NCI-H2107 treated with DMSO at 0.1 percent for 48 hours (cell line): ENCODE results near the gene AMOTL1.
"Not testable (repeated sequence)": the region's sequence is repeated elsewhere in the genome, so short reads cannot be mapped to it uniquely, and the experiment has no call there.

Experiments
- DNase-seq: peaks from one replicate; lab custom pipeline; 2025; ENCODE audit not compliant: unreplicated experiment; lab: John Stamatoyannopoulos, UW

The AMOTL1 gene

GRCh38 chr11:94877443-94878200 is 109.5 kb downstream of the AMOTL1 start:
- no peak for DNase-seq

DNA sequence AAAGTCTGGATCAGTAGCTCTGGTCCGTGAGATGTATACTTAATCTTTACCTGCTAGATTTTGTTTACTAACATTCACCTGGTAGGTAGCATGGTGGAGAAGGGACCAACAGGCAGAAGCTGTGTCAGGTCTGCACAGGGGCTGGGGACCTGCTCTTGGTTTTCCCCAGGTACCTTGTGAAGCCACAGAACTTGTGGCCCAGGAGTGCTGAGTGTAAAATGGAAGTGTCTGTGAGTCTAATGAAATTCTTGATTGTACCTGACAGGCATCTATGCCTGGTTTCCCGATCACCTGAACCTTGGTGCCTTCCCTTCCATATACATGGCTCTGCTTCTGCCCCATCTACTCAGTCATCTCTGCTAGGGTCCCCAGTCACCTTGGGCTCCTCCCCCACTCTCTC is 110.8 kb downstream of the AMOTL1 start:
- DNase-seq: no peak

DNA sequence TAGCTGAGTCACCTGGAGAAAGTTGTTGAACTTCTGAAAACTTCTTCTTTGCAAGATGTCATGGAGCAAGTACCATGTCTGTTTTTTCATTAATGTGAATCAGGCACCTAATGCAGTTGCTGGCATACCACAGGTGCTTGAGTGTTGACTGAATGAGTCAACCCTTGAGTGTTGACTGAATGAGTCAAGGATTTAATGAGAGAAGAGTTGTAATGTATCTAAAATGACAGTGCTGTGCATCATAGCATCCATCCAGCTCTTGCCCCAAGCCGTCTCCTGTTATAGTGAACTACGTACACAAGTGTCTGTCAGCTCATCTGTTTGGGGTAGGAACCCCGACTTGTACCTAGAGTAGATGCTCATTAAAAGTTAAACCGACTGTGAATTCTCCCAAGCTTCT is 112.1 kb downstream of the AMOTL1 start:
- DNase-seq: no peak

GRCh38 chr11:94882931-94883330 is 114.8 kb downstream of the AMOTL1 start:
- no peak for DNase-seq

DNA sequence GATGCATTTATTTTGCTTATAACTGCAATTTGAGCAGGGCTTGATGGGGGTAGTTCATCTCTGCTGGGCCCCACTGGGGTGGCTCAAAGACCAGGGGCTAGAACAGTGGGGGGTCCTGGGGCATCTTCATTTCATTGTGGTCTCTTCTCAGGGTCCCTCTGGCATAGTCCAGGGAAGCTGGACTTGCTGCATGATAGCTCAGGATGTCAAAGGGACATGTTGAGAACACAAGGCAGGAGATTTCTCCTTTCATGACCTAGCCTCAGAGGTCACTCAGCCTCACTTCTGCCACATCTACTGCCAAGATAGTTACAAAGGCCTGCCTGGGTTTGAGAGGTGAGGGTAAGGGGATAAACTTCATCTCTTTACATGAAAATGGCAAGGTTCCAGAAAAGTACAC is 115.7 kb downstream of the AMOTL1 start:
- no peak for DNase-seq

GRCh38 chr11:94884376-94884775 is 116.2 kb downstream of the AMOTL1 start:
- no peak for DNase-seq

- no peak for DNase-seq
Measured at GRCh38 chr11:94885133-94885532, 117.0 kb downstream of the AMOTL1 start.

DNA sequence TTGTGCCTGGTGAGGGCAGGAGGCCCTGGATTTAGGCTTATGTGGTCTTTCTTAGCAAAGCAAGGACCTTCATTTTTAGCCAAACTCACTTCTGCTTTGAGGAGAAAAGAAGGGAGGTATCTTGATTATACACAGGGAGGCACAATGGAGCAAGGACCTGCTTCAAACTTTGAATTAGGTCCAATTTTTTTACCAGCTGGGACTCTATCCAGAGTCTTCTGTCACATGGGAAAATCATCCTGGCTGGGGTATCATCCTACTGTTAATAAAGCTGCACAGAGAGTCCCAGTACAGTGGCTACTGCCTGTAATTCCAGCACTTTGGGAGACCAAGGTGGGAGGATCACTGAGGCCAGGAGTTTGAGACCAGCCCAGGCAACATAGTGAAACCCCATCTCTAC is 117.4 kb downstream of the AMOTL1 start:
- no peak for DNase-seq

DNA sequence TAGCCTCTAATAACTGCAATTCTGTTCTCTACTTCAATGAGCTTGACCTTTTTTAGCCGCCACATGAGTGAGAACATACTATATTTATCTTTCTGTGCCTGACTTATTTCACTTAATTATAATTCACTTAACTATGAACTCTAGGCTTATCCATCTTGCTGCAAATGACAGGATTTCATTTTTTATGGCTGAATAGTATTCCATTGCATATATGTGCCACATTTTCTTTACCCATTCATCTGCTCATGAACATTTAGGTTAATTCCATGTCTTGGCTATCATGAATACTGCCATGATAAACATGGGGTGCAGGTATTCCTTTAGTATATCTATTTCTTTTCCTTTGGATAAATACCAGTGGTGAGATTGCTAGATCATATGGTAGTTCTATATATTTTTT is 120.0 kb downstream of the AMOTL1 start:
- DNase-seq: no peak

DNA sequence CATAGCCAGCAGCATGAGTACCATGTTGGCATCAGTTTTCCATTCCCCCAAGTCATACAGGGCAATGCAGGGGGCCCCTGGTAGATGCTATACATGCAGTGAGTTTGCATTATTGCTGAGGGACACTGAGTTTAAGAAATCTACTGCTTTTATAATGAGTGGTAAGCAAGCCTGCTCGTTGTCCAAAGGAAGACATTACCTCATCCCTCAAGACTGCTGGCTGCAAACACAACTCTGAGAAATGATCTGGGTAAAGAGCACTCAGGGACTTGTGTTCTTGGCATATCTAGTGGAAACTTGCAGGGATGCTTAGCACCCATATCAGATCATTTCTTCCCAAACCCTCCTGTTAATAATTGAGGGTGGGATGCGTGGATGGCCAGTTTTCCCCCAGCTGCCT is 127.3 kb downstream of the AMOTL1 start:
- no peak for DNase-seq

GRCh38 chr11:94895971-94896370 is 127.8 kb downstream of the AMOTL1 start:
- DNase-seq: no peak

DNA sequence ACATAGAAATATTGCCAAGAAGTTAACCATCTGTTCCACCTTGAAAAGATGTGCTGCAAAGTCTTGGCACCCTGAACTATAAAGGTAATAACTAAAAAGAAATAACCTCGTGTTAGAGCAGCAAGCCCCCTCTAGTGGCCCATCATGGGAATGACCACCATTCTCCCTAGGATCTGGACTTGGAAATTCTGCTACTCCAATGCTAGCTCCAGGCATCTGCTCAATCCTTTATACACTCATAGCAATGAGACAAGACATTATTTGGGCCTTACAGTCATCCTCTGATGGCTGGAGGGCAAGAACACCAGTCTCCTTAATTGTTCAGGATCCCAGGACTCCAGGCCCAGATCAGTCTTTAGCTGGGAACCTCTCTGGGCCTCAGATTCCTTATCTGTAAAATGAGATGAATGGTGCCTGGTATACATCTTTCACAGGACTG is 129.2 kb downstream of the AMOTL1 start:
- DNase-seq: peak; percentile 41

DNA sequence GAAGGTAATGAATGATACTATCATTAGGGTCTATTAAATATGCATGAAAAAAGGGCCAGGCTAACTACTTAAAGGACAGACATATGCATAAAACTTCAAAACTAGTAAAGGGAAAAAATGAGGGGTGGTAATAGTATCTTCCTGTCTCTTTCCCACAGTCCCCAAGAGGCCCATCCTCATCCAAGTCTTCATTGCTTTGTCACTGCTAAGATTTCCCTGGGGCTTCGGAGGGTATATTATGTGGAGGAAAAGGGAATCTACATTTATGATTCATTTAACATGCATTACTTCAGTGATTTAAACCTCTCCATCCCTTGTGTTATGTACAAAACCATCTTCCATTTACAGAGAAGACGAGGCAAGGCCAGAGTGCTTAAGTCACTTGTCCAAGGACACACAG is 139.1 kb downstream of the AMOTL1 start:
- no peak for DNase-seq

DNA sequence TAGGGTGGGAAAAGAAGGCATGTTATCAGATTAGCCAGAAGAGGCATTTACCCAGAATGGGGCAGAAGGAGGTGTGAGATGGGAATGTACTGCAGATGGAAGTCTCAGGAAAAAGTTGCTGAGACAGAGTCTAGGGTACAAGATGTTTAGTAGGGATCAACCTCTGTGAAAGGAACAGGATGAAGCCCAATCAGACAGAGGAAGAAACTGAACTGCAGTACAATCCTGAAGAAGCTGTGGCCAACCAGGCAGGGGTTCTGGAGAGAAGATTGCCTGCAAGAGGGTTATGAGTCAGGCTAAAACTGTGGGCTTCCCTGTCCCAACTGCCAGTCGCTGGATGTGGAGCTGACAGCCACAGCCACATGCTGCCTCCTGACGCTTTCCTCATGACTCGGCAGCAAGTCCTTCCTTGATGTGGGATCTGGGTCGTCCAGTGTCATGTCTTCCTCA is 141.2 kb downstream of the AMOTL1 start:
- DNase-seq: no peak

GRCh38 chr11:94910270-94910669 is 142.1 kb downstream of the AMOTL1 start:
- no peak for DNase-seq

DNA sequence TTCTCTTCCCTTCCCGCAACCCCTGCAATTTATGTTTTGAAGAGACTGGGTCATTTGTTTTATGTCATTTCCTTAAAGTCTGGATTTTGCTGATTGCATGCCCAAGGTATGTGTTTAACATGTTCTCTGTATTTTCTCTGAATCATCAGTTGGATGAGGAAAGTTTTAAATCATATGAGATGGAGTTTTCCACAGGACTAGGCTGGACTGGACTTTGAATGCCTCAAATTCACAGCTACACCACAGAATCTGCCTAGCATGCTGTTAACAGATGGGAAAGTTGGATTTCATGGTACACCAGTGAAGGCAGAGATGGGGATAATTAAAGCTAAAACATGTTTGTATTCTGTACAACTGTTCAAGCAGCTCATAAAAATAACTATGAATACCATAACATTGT is 142.6 kb downstream of the AMOTL1 start:
- no peak for DNase-seq

GRCh38 chr11:94912806-94913205 is 144.7 kb downstream of the AMOTL1 start:
- DNase-seq: no peak

- not testable (repeated sequence) for DNase-seq
Measured at GRCh38 chr11:94913718-94914394, 145.7 kb downstream of the AMOTL1 start.

GRCh38 chr11:94920311-94920710 is 152.2 kb downstream of the AMOTL1 start:
- DNase-seq: no peak

DNA sequence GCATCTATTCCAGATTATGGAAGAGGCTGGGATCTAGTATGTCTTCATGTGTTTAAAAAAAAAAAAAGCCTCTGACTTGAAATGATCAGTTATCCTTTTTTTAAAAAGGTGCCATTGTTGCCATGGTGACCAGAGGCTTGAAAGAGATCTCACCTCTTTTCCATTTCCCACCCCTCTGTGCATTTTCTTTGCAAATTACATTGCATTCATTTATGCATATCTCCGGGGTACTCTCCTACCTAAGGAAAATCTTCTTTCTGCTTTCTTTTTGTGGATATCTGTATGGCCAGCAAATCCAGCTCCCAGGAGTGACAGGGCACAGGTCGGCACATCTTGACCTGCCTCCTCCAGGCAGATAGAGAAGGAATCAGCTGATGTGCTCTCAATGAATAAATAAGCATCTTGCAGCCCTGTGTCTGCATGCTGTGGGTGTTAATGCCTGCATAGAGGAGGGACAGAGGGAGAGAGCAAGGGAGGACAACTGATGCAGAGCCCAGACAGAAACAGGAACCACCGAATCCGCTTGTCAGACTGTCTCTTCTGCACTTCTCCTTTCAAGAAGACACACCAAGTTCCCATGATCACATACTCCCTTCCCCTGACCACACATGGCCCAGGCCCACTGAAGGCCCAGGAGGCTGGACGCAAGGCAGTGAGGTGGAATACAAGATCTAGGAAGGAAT is 154.3 kb downstream of the AMOTL1 start:
- no peak for DNase-seq

- no peak for DNase-seq
Measured at GRCh38 chr11:94923004-94923334, 154.8 kb downstream of the AMOTL1 start.

DNA sequence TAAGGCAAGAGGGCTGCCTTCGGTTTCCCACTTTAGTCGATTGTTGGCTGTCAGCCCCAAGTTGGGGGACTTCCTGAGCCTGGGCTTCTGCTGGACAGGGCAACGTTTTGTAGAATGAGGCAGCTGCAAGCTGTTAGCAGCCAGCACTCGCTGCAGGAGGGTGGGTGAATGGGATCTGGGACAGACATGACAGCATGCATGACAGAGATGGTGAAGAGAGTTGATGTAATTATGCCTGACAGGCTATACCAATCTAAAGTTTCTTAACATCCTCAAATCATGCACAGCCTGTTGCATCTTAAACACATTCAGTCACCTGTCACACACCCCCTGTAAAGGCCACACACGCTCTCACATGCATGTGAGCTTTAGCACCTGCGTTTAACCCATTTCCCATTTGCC is 156.0 kb downstream of the AMOTL1 start:
- DNase-seq: no peak
